OCI-M2 (cell line): Measurements from ENCODE around the gene ESM1.
"Not testable (repeated sequence)": the region's sequence is repeated elsewhere in the genome, so short reads cannot be mapped to it uniquely, and the experiment has no call there.

Source experiments
- DNase-seq: peaks from one replicate; lab custom pipeline; 2025; ENCODE audit not compliant: unreplicated experiment; lab: John Stamatoyannopoulos, UW

ESM1 gene, protein sequence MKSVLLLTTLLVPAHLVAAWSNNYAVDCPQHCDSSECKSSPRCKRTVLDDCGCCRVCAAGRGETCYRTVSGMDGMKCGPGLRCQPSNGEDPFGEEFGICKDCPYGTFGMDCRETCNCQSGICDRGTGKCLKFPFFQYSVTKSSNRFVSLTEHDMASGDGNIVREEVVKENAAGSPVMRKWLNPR

GRCh38 chr5:54985301-54986268 lies at the start of gene ESM1:
Gene ESM1 (minus strand): TSS chr5:54985593. CDS start chr5:54985517, 76 bp downstream.
- DNase-seq: no peak

GRCh38 chr5:55033568-55033967 lies 48.2 kb upstream of the ESM1 start:
- no peak for DNase-seq

GRCh38 chr5:55031492-55031891 lies 46.1 kb upstream of the ESM1 start:
- no peak for DNase-seq

DNA sequence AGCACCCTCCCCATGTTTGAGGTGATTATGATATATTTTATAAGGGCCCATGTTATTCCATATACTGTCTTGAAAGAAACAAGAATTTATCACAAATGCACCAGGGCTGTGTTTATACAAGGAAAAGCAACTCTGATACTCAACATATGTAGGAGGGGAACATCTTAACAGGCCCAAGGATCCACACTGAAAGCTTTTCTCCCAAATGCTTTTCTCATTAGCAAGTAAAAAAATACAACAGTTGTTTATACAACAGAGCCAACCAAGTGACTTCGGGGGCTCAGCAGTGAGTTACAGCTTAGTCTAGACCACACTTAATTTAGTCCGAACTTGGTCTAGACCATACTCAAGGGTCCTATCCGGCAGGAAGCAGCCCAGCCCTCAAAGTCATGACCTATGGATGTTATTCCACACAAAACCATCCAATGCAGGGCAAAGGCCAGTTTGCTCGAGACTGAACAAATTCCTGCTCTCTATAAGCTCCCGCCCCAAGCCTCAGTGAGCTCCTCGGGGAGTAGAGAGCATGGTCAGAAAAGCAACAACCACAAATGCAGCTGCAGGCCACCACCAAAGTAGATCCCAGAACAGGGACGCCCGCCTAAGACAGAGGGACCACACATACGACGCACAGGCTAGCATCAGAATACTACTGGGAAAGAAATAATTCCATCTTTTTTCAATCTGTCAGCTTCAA lies 45.4 kb upstream of the ESM1 start:
- DNase-seq: no peak

DNA sequence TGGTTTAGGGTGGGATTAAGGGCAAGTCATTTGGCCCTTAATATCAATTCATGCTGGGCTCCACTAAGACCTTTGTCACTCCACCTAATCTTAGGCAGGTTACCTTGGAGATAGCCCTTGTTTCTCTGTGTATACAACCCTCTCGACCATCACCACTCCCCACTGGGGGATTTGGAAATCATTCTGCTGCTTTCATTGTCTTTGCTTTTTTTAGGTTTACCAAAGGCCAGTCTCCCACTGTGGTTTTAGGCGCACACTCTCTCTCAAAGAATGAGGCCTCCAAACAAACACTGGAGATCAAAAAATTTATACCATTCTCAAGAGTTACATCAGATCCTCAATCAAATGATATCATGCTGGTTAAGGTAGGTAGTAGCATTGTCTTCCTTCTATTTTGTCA lies 44.8 kb upstream of the ESM1 start:
- no peak for DNase-seq

DNA sequence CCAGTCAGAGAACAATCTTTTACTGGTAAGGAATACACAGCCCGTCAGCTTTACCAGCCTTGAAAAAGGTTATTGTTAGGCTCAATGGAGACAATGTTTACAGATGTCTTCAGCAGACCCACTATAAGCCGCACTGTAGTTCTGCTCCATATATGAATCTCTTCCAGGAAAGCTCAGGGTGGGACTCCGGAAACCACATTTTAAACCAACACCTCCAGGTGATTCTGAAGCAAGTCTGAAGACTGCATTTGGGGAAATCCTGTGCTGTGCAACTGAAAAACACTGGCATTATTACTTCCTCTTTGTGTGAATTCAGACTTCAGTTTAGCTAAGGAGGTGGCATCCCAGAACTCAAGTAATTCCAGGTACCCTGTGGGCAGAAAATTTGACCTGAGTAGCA lies 42.2 kb upstream of the ESM1 start:
- DNase-seq: no peak

- DNase-seq: no peak
These were observed 37.1 kb upstream of the ESM1 start for GRCh38 chr5:55022450-55022849.

- DNase-seq: no peak
These were observed 36.4 kb upstream of the ESM1 start for GRCh38 chr5:55021821-55022220.

- DNase-seq: no peak
These were observed 36.0 kb upstream of the ESM1 start for GRCh38 chr5:55021410-55021809.

DNA sequence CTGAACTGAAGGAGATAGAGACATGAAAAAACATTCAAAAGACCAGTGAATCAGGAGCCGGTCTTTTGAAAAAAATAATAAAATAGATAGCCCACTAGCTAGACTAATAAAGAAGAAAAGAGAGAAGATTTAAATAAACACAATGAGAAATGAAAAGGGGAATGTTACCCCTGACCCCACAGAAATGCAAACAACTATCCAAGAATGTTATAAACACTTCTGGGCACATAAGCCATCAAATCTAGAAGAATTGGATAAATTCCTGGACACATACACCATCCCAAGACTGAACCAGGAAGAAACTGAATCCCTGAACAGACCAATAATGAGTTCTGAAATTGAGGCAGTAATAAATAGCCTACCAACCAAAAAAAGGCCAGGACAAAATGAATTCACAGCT lies 24.8 kb upstream of the ESM1 start:
- not testable (repeated sequence) for DNase-seq

GRCh38 chr5:55004729-55005128 lies 19.3 kb upstream of the ESM1 start:
- no peak for DNase-seq

- no peak for DNase-seq
These were observed 18.2 kb upstream of the ESM1 start for GRCh38 chr5:55003432-55004065.

DNA sequence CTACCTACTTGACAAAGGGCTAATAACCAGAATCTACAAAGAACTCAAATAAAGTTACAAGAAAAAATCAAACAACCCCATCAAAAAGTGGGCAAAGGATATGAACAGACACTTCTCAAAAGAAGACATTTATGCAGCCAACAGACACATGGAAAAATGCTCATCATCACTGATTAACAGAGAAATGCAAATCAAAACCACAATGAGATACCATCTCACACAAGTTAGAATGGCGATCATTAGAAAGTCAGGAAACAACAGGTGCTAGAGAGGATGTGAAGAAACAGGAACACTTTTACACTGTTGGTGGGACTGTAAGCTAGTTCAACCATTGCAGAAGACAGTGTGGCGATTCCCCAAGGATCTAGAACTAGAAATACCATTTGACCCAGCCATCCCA lies 16.8 kb upstream of the ESM1 start:
- not testable (repeated sequence) for DNase-seq

DNA sequence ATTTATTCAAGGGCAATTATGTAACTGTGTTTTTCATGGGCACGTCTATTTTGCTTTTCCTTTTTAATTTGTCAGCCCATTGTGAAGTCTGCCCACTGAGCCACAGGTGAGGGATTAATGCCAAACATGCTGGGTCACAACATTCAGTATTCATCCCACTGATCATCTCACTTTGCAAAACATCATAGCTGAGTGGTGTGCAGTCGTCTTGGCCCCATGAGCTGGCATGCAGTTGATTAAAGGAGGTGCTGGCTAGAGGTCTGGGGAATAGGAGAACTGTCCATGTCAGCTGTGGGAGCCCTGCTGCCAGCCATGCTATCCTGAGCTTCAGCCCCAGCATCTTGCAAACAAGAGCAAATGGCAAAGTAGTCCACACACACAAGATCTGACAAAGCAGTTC lies 11.7 kb upstream of the ESM1 start:
- DNase-seq: no peak

DNA sequence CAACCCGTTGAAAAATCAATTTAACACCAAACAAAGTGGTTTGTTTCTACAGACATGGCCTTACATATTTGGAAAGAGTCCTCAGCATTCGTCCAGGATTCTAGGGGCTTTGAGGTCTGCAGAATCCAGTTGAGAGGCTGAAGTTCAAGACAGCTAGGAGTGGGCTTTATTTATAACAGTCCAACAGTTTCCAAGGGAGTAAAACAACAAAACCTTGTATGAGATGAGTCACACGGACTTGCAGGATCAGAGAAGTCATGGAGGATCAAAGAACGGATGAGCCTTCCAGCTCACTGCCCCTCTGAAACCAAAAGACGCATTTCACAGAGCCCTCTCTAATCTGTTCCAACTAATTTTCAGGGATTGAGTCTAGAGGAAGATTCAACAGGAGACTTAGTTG lies 11.1 kb upstream of the ESM1 start:
- no peak for DNase-seq

GRCh38 chr5:54995168-54995567 lies 9.8 kb upstream of the ESM1 start:
- DNase-seq: no peak

DNA sequence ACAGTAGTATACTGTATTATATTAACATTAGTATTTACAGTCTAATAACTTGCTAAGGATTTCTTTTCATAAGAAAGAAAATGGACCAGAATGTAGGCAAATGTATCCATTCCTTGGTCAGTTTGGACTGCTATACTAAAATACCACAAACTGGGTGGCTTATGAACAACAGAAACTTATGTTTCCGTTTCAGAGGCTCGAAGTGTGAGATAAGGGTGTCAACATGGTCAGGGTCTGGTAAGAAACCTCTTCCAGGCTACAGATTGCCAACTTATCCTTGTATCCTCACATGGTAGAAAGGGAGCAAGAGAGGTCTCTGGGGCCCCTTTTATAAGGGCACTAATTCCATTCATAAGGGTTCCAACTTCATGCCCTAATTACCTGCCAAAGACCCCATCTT lies 9.2 kb upstream of the ESM1 start:
- DNase-seq: no peak

GRCh38 chr5:54993318-54993717 lies 7.9 kb upstream of the ESM1 start:
- DNase-seq: no peak

DNA sequence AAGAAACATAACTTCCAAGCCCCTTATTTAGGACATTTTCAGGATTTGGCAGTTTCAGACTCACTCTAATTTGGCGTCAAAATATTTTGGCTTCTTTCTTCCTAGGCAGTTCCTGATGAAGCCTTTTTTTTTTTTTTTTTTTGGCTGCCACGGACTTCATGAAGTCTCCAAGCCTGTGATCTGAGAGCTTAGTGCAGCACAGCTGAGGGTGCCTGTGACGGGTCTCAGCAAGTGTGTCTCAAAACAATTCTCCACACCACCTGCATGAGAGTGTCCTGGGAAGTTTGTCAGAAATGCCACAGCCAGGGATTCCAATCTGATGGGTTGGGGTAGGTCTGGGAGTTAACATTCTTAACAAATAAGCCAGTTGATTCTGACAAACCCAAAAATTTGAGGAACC lies 6.0 kb upstream of the ESM1 start:
- no peak for DNase-seq

- DNase-seq: no peak
These were observed 5.5 kb upstream of the ESM1 start for GRCh38 chr5:54990841-54991258.

- no peak for DNase-seq
These were observed 3.4 kb upstream of the ESM1 start for GRCh38 chr5:54988817-54989216.
